Coronary artery (tissue), 2 donors: ENCODE data around the gene MINK1.
"Not testable (repeated sequence)": the region's sequence is repeated elsewhere in the genome, so short reads cannot be mapped to it uniquely, and the experiment has no call there.

Source experiments
- DNase-seq: peaks from one replicate; pipeline ENCODE4 v3.0.0-alpha.2; 2017; ENCODE audit warnings: low spot score
- H3K27ac ChIP-seq, 2 donors: fragments of 200-600 bp; sonication (generic); one replicate each; pipeline ENCODE4 v1.5.1; 2016 to 2019
- H3K4me3 ChIP-seq: fragments of 200-600 bp; sonication (generic); 2 replicates; pipeline ENCODE4 v1.5.1; 2016; ENCODE audit warnings: mild to moderate bottlenecking, moderate library complexity
- CTCF ChIP-seq: fragments of 200-600 bp; sonication (generic); IDR thresholded peaks from one replicate; pipeline ENCODE4 v1.5.1; 2019; ENCODE audit warnings: antibody characterized with exemption

Gene MINK1

DNA sequence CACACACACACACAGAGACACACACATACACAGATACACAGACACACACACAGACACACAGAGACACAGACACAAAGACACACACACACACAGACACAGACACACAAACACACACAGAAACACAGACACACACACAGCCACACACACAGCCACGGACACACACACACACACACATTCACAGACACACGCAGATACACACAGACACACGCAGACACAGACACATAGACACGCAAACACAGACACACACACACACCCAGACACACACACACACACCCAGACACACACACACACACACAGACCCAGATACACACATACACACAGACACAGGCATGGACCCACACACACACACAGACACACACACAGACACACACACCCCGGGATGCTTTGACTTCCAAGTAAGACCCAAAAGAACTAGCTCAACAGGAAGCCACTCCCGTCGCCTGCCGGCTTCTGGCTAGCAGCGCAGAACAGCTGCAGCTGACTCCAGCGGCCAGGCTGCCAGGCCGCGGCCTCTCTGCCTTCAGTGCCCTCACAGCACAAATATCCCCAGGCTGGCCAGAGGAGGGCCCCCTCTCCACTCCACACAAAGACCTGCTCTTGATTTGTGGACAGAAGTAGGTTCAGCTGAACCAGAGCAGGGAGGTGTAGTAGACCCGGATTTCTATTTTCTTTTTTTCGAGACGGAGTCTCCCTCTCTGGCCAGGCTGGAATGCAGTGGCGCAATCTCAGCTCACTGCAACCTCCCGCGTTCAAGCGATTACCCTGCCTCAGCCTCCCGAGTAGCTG is 75.8 kb downstream of the MINK1 start:
- TF ChIP-seq CTCF, result peak; percentile 58
- H3K27ac ChIP-seq, result peak overlapping the region in 1 of 2 donors; percentile 58
- H3K4me3 ChIP-seq, result peak overlapping the region; percentile 21
- DNase-seq, result peak; percentile 92

GRCh38 chr17:4913994-4914393 is 80.9 kb downstream of the MINK1 start:
- DNase-seq, result no peak
- Histone ChIP-seq H3K27ac (no peak overlapping the region), H3K4me3 (no peak overlapping the region)
- no peak for TF ChIP-seq CTCF

DNA sequence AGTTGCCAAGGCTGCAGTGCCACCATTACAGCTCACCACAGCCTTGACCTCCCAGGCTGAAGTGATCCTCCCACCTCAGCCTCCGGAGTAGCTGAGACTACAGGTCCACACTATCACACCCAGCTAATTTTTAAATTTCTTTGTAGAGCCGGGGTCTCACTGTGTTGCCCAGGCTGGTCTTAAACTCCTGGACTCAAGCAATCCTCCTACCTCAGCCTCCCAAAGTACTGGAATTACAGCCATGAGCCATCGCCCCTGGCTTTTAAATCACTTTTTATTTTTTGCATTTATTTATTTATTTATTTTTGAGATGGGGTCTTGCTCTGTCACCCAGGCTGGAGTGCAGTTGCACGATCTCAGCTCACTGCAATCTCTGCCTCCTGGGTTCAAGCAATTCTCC is 81.4 kb downstream of the MINK1 start:
- DNase-seq, H3K27ac ChIP-seq, H3K4me3 ChIP-seq: not testable (repeated sequence)

DNA sequence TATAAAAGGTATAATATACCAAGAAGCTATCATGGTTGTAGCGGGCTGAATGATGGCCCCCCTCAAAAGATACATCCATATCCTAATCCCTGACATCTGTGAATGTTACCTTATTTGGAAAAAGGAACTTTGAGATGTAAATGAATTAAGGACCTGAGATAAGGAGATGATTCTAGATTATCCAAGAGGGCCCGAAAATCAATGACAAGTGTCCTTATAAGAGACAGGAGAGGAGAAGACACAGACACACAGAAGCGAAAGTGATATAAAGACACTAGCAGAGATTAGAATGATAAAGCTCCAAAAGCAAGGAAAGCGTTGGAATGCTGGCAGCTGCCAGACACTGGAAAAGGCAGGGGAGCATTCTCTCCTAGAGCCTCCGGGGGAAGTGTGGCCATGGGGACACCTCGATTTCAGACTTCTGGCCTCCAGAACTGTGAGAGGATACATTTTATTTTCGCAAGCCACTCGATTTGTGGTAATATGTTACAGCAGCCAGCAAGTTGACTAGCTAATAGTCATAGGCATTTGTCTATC is 86.4 kb downstream of the MINK1 start:
- Histone ChIP-seq H3K4me3 (no peak overlapping the region), H3K27ac (no peak overlapping the region)
- DNase-seq, result no peak
- no peak for TF ChIP-seq CTCF

DNA sequence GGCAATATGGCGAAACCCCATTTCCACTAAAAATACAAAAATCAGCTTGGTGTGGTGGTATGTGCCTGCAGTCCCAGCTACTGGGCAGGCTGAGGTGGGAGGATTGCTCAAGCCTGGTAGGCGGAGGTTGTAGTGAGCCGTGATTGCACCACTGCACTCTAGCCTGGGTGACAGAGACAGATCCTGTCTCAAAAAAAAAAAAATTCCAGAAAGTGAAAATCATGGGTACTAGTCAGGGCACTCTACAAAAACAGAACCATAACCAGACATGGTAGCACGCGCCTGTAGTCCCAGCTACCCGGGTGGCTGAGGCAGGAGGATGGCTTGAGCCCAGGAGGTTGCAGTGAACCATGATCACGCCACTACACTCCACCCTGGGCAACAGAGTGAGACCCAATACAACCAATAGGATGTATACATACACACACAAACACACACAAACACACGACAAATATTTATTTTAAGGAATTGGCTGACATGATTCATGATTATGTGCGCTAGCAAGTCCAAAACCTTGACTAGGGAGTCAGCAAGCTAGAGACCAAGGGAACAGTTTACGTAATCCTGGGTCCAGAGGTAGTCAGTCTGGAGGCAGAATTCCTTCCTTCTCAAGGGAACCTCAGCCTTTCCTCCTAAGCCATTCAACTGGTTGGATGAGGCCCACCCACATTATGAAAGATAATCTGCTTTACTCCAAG is 87.4 kb downstream of the MINK1 start:
- H3K27ac ChIP-seq, result no peak overlapping the region
- H3K4me3 ChIP-seq, result no peak overlapping the region
- no peak for DNase-seq
- no peak for TF ChIP-seq CTCF

DNA sequence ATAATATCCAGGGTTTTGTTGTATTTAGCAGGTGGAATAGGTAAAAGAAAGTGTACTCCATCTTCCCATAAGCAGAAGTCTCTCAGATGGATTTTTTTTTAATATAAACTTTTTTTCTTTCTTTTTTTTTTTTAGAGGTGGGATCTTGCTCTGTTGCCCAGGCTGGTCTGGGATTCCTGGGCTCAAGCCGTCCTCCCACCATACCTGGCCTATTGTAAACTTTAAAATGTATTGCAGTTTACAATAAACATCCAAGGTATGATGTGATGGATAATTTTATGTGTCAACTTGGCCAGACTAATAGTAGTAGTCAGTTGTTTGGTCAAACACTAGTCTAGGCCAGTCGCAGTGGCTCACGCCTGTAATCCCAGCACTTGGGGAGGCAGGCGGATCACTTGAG is 88.2 kb downstream of the MINK1 start:
- no peak overlapping the region for H3K4me3 ChIP-seq
- no peak for TF ChIP-seq CTCF
- no peak for DNase-seq
- H3K27ac ChIP-seq, result no peak overlapping the region

GRCh38 chr17:4926577-4927335 is 93.6 kb downstream of the MINK1 start:
- not testable (repeated sequence) for H3K4me3 ChIP-seq, DNase-seq, H3K27ac ChIP-seq
